HL-60/S4 (cell line): Measurements from ENCODE around the gene OTOG.

ENCODE experiments used
- in situ Hi-C: fragments of 300-500 bp; cut with MboI; formaldehyde crosslinking; loops from 2 replicates; pipeline ENCODE4 v1.14.3; 2022; ENCODE audit warnings: low sequenced_read_pairs

The OTOG gene

DNA sequence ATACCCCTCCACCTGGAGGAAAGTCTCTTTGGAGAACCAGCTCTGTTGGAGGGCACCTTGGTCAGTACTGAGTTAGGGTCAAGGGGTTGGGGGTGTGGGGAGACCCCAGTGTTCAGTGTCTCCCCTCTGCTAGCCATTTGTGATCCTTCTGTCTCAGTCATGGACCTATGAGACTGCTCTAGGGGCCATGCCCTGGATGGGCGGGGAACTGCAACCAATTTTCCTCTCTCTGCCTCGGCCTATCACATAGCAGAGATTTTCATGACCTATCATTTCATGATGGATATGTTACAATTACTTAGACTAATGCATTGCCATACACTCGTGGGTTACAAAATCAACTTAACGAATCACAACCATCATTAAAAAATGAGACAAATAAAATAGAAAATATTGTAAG, 7.4 kb downstream of the OTOG start:
- in situ Hi-C loops = no loop called here

DNA sequence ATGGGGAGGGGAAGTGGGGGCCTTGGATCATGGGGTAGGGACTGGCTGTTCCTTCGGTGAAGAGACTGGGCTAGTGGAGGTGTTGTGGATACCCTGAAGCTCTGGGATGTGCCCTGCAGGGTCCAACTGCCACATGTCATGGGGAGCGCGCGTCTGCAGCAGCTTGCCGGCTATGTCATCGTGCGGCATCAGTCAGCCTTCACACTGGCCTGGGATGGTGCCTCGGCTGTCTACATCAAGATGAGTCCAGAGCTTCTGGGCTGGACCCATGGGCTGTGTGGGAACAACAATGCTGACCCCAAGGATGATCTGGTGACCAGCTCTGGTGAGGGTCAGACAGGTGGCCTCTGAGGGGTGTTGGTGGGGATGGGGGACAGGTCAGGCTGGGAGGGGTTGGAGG, 9.9 kb downstream of the OTOG start:
- in situ Hi-C loops = no loop called here

DNA sequence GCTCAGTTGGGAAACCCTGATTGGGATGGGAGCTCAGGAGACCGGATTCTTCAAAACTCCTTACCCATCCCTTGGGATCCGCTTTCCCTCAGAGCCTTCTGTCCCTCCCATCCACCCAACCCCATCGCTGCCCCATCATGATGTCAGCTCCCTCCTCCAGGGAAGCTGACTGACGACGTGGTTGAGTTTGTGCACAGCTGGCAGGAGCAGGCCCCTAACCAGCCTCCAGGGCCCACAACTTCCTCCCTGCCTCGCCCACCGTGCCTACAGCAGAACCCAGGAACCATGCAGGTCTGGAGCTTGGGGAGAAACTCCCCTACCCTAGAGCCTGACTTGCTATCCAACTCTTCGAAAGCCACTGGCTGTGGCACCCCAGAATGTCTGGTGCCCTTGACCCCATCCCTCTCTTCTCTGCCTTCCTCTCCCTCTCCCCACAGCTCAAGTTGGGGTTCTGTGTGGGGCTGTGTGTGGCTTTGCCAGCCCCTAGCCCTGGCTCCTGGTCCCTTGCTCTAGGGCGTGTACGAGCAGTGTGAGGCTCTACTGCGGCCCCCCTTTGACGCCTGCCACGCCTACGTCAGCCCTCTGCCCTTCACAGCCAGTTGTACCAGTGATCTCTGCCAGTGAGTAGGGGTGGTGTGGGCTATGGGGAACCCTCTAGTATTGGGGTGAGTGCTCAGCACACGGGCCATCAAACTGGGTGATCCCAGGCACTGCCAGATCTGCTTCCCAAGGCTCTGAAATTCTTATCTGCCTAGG, 11.1 kb downstream of the OTOG start:
- in situ Hi-C loops = no loop called here

DNA sequence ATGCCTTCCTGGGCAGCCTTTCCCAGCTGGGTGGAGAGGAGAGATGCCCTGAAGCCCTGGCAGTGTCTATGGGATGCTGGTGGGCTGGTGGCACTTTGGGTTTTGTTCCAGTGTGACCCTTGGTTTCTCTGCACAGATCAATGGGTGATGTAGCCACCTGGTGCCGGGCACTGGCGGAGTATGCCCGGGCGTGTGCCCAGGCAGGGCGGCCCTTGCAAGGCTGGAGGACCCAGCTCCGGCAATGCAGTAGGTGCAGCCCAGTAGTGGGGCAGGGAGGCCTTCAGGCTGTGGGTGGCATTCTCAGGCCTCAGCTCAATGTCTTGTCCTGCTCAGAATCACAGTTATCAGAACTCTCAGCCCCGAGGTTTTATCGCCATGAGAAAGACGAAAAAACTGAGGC, 11.9 kb downstream of the OTOG start:
- in situ Hi-C loops = no loop called here

DNA sequence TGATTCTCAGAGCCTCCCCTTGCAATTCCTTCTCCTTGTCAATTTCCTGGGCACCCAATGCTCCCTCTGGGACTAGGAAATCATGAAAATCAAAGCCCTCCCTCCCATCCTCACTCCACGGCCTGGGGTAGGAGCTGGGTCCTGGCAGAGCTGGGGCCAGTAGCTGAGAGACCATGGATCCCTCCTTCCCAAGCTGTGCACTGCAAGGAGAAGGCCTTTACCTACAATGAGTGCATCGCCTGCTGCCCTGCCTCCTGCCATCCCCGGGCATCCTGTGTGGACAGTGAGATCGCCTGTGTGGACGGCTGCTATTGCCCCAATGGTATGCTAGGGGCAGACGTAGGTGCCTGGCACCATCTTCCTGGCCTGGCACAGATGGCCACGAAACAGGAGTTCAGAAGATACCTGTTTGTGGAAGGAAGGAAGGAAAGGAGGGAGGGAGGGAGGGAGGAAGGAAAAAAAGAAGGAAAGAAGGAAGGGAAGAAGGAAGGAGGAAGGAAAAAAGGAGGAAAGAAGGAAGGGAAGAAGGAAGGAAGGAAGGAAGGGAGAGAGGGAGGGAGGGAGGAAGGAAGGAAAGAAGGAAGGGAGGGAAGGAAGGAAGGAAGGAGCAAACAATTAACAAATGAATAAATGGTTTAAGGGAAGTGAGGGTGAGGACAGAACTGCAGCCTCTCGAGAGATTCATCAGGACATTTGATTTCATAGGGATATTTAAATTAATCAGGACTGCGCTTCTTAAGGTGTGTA, 12.5 kb downstream of the OTOG start:
- in situ Hi-C loops = no loop called here

DNA sequence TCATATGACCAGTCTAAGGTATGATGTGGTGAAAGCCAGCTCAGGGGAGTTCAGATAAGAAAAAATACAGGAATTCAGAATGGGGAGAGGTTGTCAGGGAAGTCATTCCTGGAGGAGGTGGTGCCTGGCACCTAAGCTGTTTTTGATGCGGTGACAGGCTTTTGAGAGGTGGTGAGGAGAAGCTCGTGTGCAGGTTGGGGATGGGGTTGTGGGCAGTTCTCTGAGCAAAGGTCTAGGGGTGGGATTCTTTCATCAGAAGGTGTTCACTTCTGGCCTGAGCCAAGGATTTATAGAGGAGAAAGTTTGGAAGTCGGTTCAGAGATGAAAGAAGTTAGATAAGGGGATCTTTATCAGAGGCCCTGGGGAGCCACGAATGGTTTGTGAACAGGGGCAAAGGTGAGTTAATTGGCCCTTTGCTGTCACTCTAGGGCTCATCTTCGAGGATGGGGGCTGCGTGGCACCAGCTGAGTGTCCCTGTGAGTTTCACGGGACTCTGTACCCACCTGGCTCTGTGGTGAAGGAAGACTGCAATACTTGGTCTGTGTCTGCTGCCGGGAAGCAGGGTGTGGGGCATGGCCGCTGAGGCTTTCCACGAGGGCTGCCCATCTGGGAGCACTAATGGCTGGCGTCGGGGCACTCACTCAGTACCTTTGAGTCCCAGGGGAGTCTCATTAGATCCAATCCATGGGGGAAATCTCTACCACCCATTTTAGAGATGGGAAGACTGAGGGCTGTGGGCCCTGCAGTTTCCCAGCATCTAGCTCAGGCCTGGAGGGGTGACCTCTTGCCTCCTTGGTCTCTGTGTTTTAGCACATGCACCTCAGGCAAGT, 13.4 kb downstream of the OTOG start:
- in situ Hi-C loops = no loop called here

DNA sequence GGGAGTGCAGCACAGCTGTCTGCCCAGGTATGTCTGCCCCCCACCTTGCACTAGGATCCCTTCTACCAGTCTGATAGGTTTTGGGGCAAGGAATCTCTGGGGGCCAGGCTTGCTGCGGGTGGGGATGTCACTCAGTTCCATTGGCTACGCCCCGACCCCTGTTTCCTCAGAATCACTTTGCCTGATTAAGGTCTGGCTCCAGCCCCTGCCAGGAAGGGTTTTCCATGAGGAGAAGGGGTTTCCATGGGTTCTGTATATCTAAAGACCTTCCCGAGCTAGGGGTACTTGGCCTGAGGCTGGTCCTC, 14.0 kb downstream of the OTOG start:
- in situ Hi-C loops = no loop called here

DNA sequence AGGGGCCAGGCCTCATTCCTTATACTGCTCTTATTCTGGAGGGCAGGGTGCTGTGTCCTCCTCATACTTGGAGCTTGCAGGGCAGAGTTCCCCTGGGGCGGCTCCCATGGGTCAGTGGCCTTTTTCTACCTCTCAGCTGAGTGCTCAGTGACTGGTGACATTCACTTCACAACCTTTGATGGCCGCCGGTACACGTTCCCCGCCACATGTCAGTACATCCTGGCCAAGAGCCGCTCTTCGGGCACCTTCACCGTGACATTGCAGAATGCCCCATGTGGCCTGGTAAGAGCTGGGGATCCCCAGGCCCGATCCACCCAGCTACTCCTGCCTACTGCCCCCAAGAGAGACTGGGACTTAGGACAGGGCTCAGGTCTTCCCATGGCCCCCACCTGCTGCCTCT, 14.5 kb downstream of the OTOG start:
- in situ Hi-C loops = no loop called here

DNA sequence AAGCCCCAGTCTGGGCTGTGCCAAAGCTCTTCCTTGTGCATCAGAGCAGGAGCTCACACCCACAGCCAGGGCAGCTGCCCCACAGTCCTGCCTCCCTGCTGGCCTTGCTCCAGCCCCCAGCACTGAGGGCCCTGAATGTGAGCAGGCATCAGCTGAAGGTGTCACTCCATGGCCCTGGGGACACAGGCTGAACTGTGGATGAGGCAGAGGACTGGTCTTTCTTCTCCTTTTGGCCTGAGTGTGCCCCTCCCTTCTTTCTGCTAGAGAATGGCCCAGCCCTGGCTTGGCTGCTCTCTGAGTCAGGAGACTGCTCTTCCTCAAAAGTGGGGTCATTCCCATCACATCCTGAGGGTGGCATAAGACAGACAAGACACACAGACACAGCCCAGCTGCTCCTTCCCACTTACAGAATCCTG, 16.2 kb downstream of the OTOG start:
- in situ Hi-C loops = no loop called here

DNA sequence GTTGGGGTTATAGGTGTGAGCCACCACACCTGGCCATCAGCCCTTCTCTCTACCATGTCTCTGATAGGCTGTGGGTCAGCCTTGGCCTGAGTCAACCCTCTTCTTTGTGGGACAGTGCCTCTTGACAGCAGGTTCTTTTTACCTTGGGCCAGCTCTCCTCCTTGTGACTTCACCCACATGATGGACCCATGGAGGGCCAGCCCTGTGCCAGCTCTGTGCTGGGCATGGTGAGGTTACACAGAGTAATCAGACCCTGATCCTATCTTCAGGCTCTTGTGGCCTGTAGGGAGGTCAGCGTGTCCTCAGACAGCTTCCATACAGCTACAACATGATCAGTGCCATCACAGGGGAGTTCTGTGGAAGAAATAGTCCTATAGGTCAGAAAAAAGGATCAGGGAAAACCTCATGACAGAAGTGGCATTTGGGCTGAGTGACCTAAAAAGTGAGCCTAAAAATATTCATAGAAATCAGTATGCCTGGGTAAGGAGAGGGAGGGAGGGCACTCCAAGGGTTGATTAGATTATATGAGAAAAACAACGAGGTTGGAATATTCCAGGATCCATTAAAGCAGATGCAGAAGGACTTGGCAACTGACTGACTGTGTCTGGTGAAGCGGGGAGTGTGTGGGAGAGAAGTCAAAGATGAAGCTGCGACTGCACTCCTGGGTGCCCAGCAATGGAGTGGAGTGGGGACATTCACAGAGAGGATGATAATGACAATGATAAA, 17.1 kb downstream of the OTOG start:
- in situ Hi-C loops = no loop called here

DNA sequence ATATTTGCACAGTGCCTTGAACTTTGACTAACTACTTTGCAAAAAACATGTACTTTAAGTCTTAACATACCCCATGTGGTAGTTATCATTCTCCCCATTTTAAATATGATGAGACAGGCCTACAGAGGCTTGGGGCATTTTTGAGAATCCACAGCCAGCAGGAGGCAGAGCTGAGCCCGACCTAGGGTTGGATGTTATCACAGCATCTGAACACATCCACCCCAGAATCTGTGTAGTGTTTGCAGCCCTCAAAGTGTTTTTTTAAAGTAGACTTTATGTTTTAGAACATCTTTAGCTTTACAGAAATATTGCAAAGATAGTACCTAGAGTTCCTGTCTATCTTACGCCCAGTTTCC, 17.6 kb downstream of the OTOG start:
- in situ Hi-C loops = no loop called here

DNA sequence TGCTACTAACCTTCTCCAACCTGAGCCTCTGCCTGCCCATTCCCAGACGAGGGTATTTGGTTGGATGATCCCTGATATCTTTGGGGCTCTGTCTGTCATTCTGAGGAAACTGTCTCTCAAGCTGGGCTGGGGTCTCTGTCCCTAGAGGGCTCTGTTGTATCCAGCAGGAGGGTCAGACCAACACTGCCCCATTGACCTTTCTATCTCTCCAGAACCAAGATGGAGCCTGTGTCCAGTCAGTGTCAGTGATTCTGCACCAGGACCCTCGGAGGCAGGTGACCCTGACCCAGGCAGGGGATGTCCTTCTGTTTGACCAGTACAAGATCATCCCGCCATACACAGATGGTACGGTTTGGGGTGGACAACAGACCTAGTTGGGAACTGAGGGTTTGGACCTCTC, 21.9 kb downstream of the OTOG start:
- in situ Hi-C loops = no loop called here

DNA sequence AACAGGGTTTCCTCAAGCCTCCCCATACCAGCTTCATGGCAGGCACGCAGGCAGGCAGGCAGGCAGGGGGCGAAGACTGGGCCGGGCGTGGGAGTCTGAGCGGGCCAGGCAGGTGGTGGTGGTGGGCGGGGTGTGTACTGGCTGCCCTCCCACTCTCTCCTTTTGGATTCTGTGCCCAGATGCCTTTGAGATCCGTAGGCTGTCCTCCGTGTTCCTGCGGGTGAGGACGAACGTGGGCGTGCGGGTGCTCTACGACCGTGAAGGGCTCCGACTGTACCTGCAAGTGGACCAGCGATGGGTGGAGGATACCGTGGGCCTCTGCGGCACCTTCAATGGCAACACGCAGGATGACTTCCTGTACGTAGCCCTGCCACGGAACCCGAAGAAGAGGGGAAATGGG, 23.0 kb downstream of the OTOG start:
- in situ Hi-C loops = no loop called here

DNA sequence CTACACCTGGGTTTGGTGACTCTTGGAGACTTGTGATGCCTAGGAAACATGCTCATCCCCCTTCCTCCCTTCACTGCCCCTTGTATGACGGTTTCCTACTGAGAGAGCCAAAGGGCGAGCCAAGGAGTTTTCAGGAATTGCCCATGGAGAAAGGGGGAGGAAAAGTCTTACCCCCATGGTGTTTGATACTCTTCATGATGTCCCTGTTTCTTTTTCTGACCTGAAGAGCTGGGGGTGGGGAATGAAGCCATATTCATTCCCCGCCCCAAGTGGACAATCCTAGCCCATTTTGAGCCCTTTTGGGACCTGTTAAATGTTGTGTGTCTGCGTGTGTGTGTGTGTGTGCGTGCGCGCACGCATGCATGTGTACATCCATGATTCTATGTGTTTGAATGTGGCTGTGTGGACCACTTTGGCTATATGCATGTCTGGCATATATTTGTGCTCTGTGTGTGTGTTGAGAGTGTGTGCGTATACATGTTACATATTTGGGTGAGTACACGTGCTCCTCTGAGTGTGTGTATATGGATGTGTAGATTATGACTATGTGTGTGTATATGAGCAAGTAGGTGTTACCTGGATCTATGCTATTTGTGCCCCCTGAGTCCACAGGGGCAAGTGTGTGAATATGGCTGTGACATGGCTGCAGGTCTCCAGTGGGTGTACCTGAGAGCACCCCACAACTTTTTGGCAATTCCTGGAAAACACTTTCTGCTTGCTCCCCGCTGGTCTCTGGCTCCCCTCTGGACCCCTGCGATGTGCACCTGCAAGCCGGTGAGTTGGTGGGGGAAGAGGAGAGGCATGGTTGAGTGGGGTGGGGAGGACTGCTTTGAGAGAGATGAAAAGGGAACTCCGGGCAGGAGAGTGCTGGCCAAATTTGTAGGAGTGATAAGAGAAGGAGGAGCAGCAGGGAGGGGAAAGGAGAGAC, 24.6 kb downstream of the OTOG start:
- in situ Hi-C loops = no loop called here

DNA sequence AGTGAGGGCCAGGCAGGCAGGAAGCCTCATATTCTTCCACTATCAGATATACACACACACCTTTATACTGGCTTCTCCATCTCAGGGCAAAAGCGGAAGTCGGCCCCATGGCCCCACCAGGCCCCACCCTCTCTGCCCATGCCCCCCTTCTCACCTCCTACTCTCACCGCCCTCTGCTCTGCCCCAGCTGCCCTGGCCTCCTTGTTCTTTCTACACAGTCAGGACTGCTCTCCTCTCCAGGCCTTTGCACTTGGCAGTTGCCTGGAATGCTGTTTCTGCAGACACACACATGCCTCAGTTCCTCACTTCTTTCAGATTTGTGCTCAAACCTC, 25.3 kb downstream of the OTOG start:
- in situ Hi-C loops = no loop called here

DNA sequence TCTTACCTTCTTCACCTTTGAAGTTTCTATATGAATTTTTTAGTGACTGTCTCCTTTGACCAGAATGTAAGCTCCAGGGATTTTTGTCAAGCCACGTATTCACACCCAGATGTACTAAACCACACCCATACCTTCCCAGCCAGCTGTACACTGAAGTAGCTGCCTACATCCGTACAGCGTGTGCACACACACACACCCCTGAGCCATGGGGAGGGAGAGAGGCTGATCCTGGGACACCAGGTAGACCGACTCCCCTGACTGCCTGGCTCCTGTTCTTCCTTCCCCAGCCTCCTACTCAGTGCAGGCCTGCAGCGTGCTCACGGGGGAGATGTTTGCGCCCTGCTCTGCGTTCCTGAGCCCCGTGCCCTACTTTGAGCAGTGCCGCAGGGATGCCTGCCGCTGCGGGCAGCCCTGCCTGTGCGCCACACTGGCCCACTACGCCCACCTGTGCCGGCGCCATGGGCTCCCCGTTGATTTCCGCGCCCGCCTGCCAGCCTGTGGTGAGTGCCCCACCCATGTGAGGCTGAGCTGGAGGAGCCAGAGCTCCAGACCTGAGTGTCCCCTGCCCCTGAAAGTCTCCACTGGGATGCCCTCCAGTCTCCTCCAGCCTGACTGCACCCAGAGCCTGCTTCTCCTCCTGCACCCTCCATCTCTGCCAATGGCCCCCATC, 25.9 kb downstream of the OTOG start:
- in situ Hi-C loops = no loop called here

DNA sequence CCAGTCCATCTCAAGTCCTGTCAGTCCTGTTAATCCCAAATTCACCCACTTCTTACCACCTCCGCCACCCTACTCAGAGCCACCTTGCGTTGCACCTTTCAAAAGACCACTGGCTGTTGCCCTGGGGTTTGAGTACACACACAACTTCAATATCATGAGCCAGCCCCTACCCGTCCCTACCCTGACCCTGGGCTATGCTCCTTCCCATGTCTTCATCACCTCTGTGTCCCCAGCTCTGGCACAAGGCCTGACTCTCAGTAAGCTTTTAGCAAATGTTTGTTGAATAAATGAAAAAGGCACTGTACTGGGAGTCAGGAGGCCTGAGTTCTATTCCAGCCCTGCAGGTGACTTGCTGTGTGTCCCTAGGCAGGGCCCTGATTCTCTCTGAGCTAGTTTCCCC, 26.5 kb downstream of the OTOG start:
- in situ Hi-C loops = no loop called here

DNA sequence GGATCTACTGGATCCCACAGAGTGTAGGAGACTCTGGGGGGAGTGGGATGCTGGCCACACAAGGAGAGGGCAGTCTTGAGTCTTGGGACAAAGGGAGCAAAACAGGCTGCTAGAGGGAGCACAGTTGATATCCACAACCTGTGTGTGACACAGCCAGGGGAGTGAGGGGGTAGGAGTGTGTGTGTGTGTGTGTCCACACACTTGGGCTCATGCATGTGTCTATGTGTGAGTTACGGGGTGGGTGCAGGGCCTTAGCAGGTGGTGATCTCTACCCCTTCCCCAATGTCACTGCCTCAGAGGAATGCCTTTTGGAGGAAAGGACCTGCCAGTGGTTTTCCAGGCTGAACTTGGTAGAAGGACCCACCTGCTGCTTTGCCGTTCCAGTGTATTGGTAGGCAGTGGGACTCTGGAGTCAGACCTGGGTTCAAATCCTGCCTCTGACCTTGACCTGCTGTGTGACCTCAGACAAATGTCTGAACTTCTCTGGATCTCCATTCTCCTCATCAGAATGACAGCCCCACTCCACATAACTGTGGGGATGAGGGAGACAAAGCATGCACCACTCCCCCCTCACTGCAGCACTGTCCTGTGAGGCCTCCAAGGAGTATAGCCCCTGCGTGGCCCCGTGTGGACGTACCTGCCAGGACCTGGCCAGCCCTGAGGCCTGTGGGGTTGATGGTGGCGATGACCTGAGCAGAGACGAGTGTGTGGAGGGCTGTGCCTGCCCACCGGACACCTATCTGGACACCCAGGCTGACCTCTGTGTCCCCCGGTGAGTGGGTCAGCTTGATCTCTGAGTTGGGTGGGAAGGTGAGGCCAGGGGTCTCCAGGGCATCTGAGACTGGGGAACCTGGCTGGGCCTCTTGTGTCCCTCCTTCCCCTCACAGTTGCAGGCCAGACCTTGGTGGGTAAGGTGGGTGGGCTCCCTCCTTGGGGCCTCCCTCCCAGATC, 27.4 kb downstream of the OTOG start:
- in situ Hi-C loops = no loop called here
